Endodermal cell (in vitro differentiated cells): ENCODE data around the gene RABGAP1L. TPM values are rescaled to one million over a fixed set of nuclear protein-coding genes. Genes with fewer than 3 reads are reported as not detected.

Experiments used
- DNase-seq: peaks from one replicate; pipeline ENCODE4 v3.0.0-alpha.2; 2017
- H3K27ac ChIP-seq: 2 replicates; pipeline ENCODE4 v1.5.1; 2013; ENCODE audit warnings: mild to moderate bottlenecking, low read depth, low read length, moderate library complexity
- H3K27me3 ChIP-seq: 2 replicates; pipeline ENCODE4 v1.6.1; 2013; ENCODE audit warnings: mild to moderate bottlenecking, low read length, moderate library complexity; ENCODE audit not compliant: insufficient read depth, control insufficient read depth, poor library complexity, severe bottlenecking
- H3K36me3 ChIP-seq: 2 replicates; pipeline ENCODE4 v1.7.0; 2013; ENCODE audit warnings: mild to moderate bottlenecking, low read length, moderate library complexity; ENCODE audit not compliant: control insufficient read depth, insufficient read depth
- H3K4me1 ChIP-seq: one replicate; pipeline ENCODE4 v1.7.0; 2013; ENCODE audit warnings: low read length; ENCODE audit not compliant: control insufficient read depth, insufficient read depth
- H3K4me3 ChIP-seq: 2 replicates; pipeline ENCODE4 v1.5.1; 2013; ENCODE audit warnings: mild to moderate bottlenecking, low read length, moderate library complexity
- H3K9ac ChIP-seq: 2 replicates; pipeline ENCODE4 v1.6.1; 2013; ENCODE audit warnings: mild to moderate bottlenecking, low read length, moderate library complexity; ENCODE audit not compliant: poor library complexity, severe bottlenecking; ENCODE audit errors: extremely low read depth
- H3K9me3 ChIP-seq: 2 replicates; pipeline ENCODE4 v1.6.1; 2013; ENCODE audit warnings: mild to moderate bottlenecking, low read length, moderate library complexity; ENCODE audit not compliant: control insufficient read depth
- H3K27ac Mint-ChIP-seq: 2 replicates; pipeline ENCODE4 v1.8.0; 2020; ENCODE audit warnings: mixed read lengths
- H3K27me3 Mint-ChIP-seq: 2 replicates; pipeline ENCODE4 v1.8.0; 2021; ENCODE audit warnings: mild to moderate bottlenecking, mixed read lengths; ENCODE audit not compliant: insufficient read depth
- H3K36me3 Mint-ChIP-seq: 2 replicates; pipeline ENCODE4 v1.8.0; 2020; ENCODE audit warnings: low read depth, mixed read lengths
- H3K4me1 Mint-ChIP-seq: 2 replicates; pipeline ENCODE4 v1.8.0; 2020; ENCODE audit warnings: mixed read lengths
- H3K4me3 Mint-ChIP-seq: 2 replicates; pipeline ENCODE4 v1.8.0; 2020; ENCODE audit warnings: mild to moderate bottlenecking, moderate library complexity, mixed read lengths
- H3K9me3 Mint-ChIP-seq: 2 replicates; pipeline ENCODE4 v1.8.0; 2020; ENCODE audit warnings: mild to moderate bottlenecking, mixed read lengths
- CTCF ChIP-seq: fragments of 200-600 bp; sonication (generic); conservative IDR thresholded peaks from 2 replicates; pipeline ENCODE4 v1.5.0; 2021; ENCODE audit warnings: antibody characterized with exemption, mild to moderate bottlenecking
- WGBS, 2 experiments: methylation state at CpG; one replicate each; pipeline versions ENCODE4 v1.1.5 to v1.1.7; 2013; ENCODE audit warnings: missing lambda C conversion rate in 2 of 2, mixed read lengths in 1 of 2; ENCODE audit not compliant: insufficient coverage in 1 of 2, insufficient read length in 1 of 2; 5-methylcytosine and 5-hydroxymethylcytosine counted together
- total RNA-seq, 2 donors: library from RNA; stranded (reverse); fragmentation: NEBNext Ultra II Directional in 1 of 2; extraction: Animal tissue kit (Norgen Biotek cat#: 25700) in 1 of 2; gene quantifications; 2 replicates in 1 of 2; 3 replicates in 1 of 2; pipeline ENCODE4 v1.2.1, GENCODE V29; 2021

RABGAP1L gene
- total RNA-seq, 2 donors from 2014 or later = 32.5 to 36.9 TPM

- Mint-ChIP-seq H3K27ac (no peak overlapping the region), H3K4me1 (no peaks in the 10 kb centered on the region), H3K36me3 (peaks cover under 1% of the 10 kb centered on the region), H3K9me3 (peaks cover 13% of the 10 kb centered on the region), H3K4me3 (no peak overlapping the region), H3K27me3 (no peaks in the 10 kb centered on the region)
- no peaks in the 10 kb centered on the region for H3K36me3 ChIP-seq
- no peak for DNase-seq
- peaks cover 4% of the 10 kb centered on the region for H3K9me3 ChIP-seq
- H3K27me3 ChIP-seq = no peaks in the 10 kb centered on the region
- H3K4me1 ChIP-seq = no peaks in the 10 kb centered on the region
- no peak overlapping the region for H3K9ac ChIP-seq
- H3K4me3 ChIP-seq = no peak overlapping the region
- H3K27ac ChIP-seq = no peak overlapping the region
- WGBS, 2 experiments = 96% methylated on average over 2 of the region's 2 CpGs; no CpG with 5 or more reads in 1 of the 2 experiments
- no peak for TF ChIP-seq CTCF
Observed at GRCh38 chr1:174215766-174216165, 56.4 kb downstream of the RABGAP1L start.

- no peak overlapping the region for H3K27ac Mint-ChIP-seq
Observed at GRCh38 chr1:174217248-174217647, 57.9 kb downstream of the RABGAP1L start.

GRCh38 chr1:174217787-174218574, 58.7 kb downstream of the RABGAP1L start:
- no peaks in the 10 kb centered on the region for H3K4me1 Mint-ChIP-seq
- TF ChIP-seq CTCF = peak; percentile 86
- H3K4me3 ChIP-seq = no peak overlapping the region

More at GRCh38 chr1:174217248-174217647, 57.9 kb downstream of the RABGAP1L start:
- H3K9ac ChIP-seq = no peak overlapping the region
- no peaks in the 10 kb centered on the region for H3K27me3 ChIP-seq
- H3K9me3 ChIP-seq = peaks cover 7% of the 10 kb centered on the region
- peaks cover 3% of the 10 kb centered on the region for H3K36me3 ChIP-seq
- Mint-ChIP-seq H3K27me3 (no peaks in the 10 kb centered on the region), H3K36me3 (peaks cover 12% of the 10 kb centered on the region), H3K4me1 (no peaks in the 10 kb centered on the region), H3K9me3 (peaks cover 5% of the 10 kb centered on the region), H3K4me3 (no peak overlapping the region)
- H3K4me1 ChIP-seq = no peaks in the 10 kb centered on the region
- DNase-seq = no peak
- TF ChIP-seq CTCF = no peak
- WGBS, 2 experiments = 55 to 56% methylated on average over 3 of the region's 3 CpGs
- no peak overlapping the region for H3K4me3 ChIP-seq
- no peak overlapping the region for H3K27ac ChIP-seq

More at GRCh38 chr1:174217787-174218574, 58.7 kb downstream of the RABGAP1L start:
- peaks cover 12% of the 10 kb centered on the region for H3K9me3 ChIP-seq
- H3K36me3 ChIP-seq = peaks cover 7% of the 10 kb centered on the region
- no peak overlapping the region for H3K9ac ChIP-seq
- no peak for DNase-seq
- no peaks in the 10 kb centered on the region for H3K4me1 ChIP-seq
- H3K4me3 Mint-ChIP-seq = no peak overlapping the region
- no peak overlapping the region for H3K27ac ChIP-seq
- peaks cover 13% of the 10 kb centered on the region for H3K9me3 Mint-ChIP-seq
- no peaks in the 10 kb centered on the region for H3K27me3 Mint-ChIP-seq
- H3K27me3 ChIP-seq = no peaks in the 10 kb centered on the region
- peaks cover 17% of the 10 kb centered on the region for H3K36me3 Mint-ChIP-seq
- H3K27ac Mint-ChIP-seq = no peak overlapping the region
- 67% methylated on average over 3 to 4 of the region's 4 CpGs for WGBS, 2 experiments
